Coronary artery (tissue), 2 donors: Measurements from ENCODE around the gene RERE.

Source experiments
- DNase-seq: peaks from one replicate; pipeline ENCODE4 v3.0.0-alpha.2; 2017; ENCODE audit warnings: low spot score
- H3K27ac ChIP-seq, 2 donors: fragments of 200-600 bp; sonication (generic); one replicate each; pipeline ENCODE4 v1.5.1; 2016 to 2019
- H3K4me3 ChIP-seq: fragments of 200-600 bp; sonication (generic); 2 replicates; pipeline ENCODE4 v1.5.1; 2016; ENCODE audit warnings: mild to moderate bottlenecking, moderate library complexity
- CTCF ChIP-seq: fragments of 200-600 bp; sonication (generic); IDR thresholded peaks from one replicate; pipeline ENCODE4 v1.5.1; 2019; ENCODE audit warnings: antibody characterized with exemption

The RERE gene

GRCh38 chr1:8745749-8746390 lies 71.6 kb downstream of the RERE start:
- no peak overlapping the region for H3K27ac ChIP-seq
- no peak for TF ChIP-seq CTCF
- DNase-seq: no peak
- no peak overlapping the region for H3K4me3 ChIP-seq

GRCh38 chr1:8745346-8745745 lies 72.1 kb downstream of the RERE start:
- no peak overlapping the region for H3K4me3 ChIP-seq
- no peak for DNase-seq
- TF ChIP-seq CTCF: no peak
- H3K27ac ChIP-seq: no peak overlapping the region

- DNase-seq: no peak
- no peak for TF ChIP-seq CTCF
- no peak overlapping the region for H3K4me3 ChIP-seq
- no peak overlapping the region for H3K27ac ChIP-seq
These were observed 75.2 kb downstream of the RERE start for GRCh38 chr1:8742022-8742924.

- H3K27ac ChIP-seq: no peak overlapping the region
- no peak overlapping the region for H3K4me3 ChIP-seq
- DNase-seq: no peak
- TF ChIP-seq CTCF: no peak
These were observed 77.4 kb downstream of the RERE start for GRCh38 chr1:8740034-8740449.

- no peak for TF ChIP-seq CTCF
- Histone ChIP-seq H3K4me3 (no peak overlapping the region), H3K27ac (no peak overlapping the region)
- no peak for DNase-seq
These were observed 78.1 kb downstream of the RERE start for GRCh38 chr1:8739377-8739776.

- H3K27ac ChIP-seq: no peak overlapping the region
- DNase-seq: no peak
- TF ChIP-seq CTCF: no peak
These were observed 80.5 kb downstream of the RERE start for GRCh38 chr1:8736927-8737326.

GRCh38 chr1:8733484-8733883 lies 84.0 kb downstream of the RERE start:
- H3K27ac ChIP-seq: no peak overlapping the region
- H3K4me3 ChIP-seq: no peak overlapping the region
- DNase-seq: no peak
- no peak for TF ChIP-seq CTCF

More at GRCh38 chr1:8736927-8737326, 80.5 kb downstream of the RERE start:
- no peak overlapping the region for H3K4me3 ChIP-seq
